MM.1S (cell line): ENCODE data around the gene DIS3L2.

Experiments
- DNase-seq: peaks from one replicate; pipeline ENCODE4 v3.0.0-alpha.2; 2015
- H2AFZ ChIP-seq: fragments of 300-600 bp; sonication (generic); 2 replicates; pipeline ENCODE4 v1.6.0; 2016; ENCODE audit warnings: antibody characterized with exemption, low read length
- H3F3A ChIP-seq: fragments of 300-600 bp; sonication (generic); 2 replicates; pipeline ENCODE4 v1.6.1; 2016; ENCODE audit warnings: mild to moderate bottlenecking, antibody characterized with exemption, low read length, moderate library complexity, mixed read lengths; ENCODE audit not compliant: insufficient read depth
- H3K27ac ChIP-seq: fragments of 300-600 bp; sonication (generic); 2 replicates; pipeline ENCODE4 v1.5.1; 2016; ENCODE audit warnings: mild to moderate bottlenecking, low read length
- H3K27me3 ChIP-seq: fragments of 300-600 bp; sonication (generic); replicated peaks from 2 replicates; pipeline ENCODE4 v1.6.0; 2016; ENCODE audit warnings: low read length; ENCODE audit not compliant: insufficient read depth
- H3K36me3 ChIP-seq: fragments of 300-600 bp; sonication (generic); replicated peaks from 2 replicates; pipeline ENCODE4 v1.6.1; 2016; ENCODE audit warnings: mild to moderate bottlenecking, low read length, mixed read lengths; ENCODE audit not compliant: insufficient read depth
- H3K4me1 ChIP-seq: fragments of 300-600 bp; sonication (generic); 2 replicates; pipeline ENCODE4 v1.6.1; 2016; ENCODE audit warnings: low read length, mixed read lengths
- H3K4me2 ChIP-seq: fragments of 300-600 bp; sonication (generic); 2 replicates; pipeline ENCODE4 v1.6.0; 2016; ENCODE audit warnings: low read depth, low read length
- H3K4me3 ChIP-seq: fragments of 300-600 bp; sonication (generic); 2 replicates; pipeline ENCODE4 v1.5.1; 2016; ENCODE audit warnings: low read length, mixed read lengths
- H3K79me2 ChIP-seq: fragments of 300-600 bp; sonication (generic); 2 replicates; pipeline ENCODE4 v1.6.1; 2016; ENCODE audit warnings: mixed run types, low read length, mixed read lengths
- H3K9ac ChIP-seq: fragments of 300-600 bp; sonication (generic); 2 replicates; pipeline ENCODE4 v1.6.1; 2016; ENCODE audit warnings: low read length, mixed read lengths
- H3K9me2 ChIP-seq: fragments of 300-600 bp; sonication (generic); replicated peaks from 2 replicates; pipeline ENCODE4 v1.6.1; 2016; ENCODE audit warnings: mild to moderate bottlenecking, low read length, mixed read lengths; ENCODE audit not compliant: insufficient read depth
- H3K9me3 ChIP-seq: fragments of 300-600 bp; sonication (generic); replicated peaks from 2 replicates; pipeline ENCODE4 v1.6.1; 2016; ENCODE audit warnings: mild to moderate bottlenecking, low read length, mixed read lengths; ENCODE audit not compliant: insufficient read depth
- H4K20me1 ChIP-seq: fragments of 300-600 bp; sonication (generic); 2 replicates; pipeline ENCODE4 v1.6.1; 2016; ENCODE audit warnings: mild to moderate bottlenecking, low read length, moderate library complexity, mixed read lengths; ENCODE audit not compliant: insufficient read depth
- EZH2 ChIP-seq: fragments of 300-600 bp; sonication (generic); optimal IDR thresholded peaks from 2 replicates; pipeline ENCODE3; 2017; ENCODE audit warnings: low read depth, mild to moderate bottlenecking, antibody characterized with exemption, low read length, mixed read lengths
- EZH2phosphoT487 ChIP-seq: fragments of 300-600 bp; sonication (generic); IDR thresholded peaks from 2 replicates; pipeline ENCODE4 v1.6.1; 2018; ENCODE audit warnings: antibody characterized with exemption, low read length
- TF ChIP-seq, protein P1 (sequence below): fragments of 300-600 bp; sonication (generic); IDR thresholded peaks from 2 replicates; pipeline ENCODE4 v1.5.1; 2016; ENCODE audit warnings: antibody characterized with exemption, low read length, mixed read lengths

Gene DIS3L2

DNA sequence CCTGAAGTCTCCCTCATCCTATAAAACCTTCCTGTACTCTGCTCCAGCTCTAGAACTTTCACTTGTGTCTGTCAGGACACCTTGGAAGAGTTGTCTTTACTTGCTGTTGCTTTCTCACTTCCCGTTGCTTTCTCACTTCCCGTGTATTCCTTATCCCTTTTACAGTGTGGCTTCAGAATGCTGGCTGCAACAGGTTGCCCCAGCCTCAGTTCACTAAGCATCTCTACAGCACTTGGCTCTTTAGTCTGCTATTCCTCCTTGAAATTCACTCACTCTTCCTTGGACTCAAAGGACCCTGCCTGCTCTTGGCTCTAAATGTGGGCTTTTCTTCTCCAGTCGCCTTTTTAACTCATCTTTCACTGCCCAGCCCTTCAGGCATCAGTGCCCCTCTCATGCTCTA is 254.5 kb downstream of the DIS3L2 start:
- no peaks in the 10 kb centered on the region for H3K36me3 ChIP-seq
- peaks cover 38% of the 10 kb centered on the region for H3K4me1 ChIP-seq
- TF ChIP-seq EZH2phosphoT487 = no peak
- no peak for TF ChIP-seq EZH2
- TF ChIP-seq, protein P1, sequence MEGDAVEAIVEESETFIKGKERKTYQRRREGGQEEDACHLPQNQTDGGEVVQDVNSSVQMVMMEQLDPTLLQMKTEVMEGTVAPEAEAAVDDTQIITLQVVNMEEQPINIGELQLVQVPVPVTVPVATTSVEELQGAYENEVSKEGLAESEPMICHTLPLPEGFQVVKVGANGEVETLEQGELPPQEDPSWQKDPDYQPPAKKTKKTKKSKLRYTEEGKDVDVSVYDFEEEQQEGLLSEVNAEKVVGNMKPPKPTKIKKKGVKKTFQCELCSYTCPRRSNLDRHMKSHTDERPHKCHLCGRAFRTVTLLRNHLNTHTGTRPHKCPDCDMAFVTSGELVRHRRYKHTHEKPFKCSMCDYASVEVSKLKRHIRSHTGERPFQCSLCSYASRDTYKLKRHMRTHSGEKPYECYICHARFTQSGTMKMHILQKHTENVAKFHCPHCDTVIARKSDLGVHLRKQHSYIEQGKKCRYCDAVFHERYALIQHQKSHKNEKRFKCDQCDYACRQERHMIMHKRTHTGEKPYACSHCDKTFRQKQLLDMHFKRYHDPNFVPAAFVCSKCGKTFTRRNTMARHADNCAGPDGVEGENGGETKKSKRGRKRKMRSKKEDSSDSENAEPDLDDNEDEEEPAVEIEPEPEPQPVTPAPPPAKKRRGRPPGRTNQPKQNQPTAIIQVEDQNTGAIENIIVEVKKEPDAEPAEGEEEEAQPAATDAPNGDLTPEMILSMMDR = no peak
- H3K9ac ChIP-seq = no peak overlapping the region
- H3K9me2 ChIP-seq = no peaks in the 10 kb centered on the region
- no peaks in the 10 kb centered on the region for H3K9me3 ChIP-seq
- H3K27ac ChIP-seq = no peak overlapping the region
- H3K4me3 ChIP-seq = no peak overlapping the region
- H3K27me3 ChIP-seq = no peaks in the 10 kb centered on the region
- H3K79me2 ChIP-seq = no peaks in the 10 kb centered on the region
- DNase-seq = no peak
- H3F3A ChIP-seq = peaks cover 7% of the 10 kb centered on the region; the same call in 1 of the 2 replicates
- H3K4me2 ChIP-seq = no peak overlapping the region
- no peaks in the 10 kb centered on the region for H4K20me1 ChIP-seq
- H2AFZ ChIP-seq = no peak overlapping the region

DNA sequence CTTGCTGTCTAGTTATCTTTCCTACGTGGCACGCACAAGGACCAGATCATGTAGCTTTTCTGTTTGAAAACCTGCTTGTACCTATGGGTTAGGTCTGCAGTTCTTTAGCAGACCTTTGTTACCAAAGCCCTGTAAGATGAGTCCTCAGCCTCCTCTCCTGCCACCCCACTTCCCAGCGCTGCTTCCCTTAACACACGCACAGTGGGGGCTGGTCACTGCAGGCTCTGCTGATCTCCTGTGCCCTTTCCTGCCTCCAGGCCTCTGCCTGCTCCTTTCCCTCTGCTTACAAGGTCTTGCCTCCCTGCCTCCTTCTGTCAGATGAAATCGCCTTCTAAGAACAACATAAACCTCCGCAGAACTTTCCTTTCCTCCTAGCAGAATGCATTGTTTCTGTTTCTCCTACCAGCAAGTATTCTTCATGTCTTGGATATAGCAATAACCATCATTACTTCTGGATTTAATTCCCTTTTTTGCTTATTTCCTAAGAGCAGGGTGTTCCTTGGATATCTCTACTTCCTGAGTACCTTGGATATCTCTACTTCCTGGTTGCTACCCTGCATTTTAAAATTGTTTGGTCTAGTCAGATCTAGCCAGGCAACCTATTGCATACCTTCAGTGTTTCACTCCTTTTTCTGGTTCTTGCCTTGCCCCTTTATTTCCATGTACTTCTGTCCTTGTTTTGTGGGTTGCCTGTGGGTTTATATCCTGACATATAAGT is 257.4 kb downstream of the DIS3L2 start:
- Histone ChIP-seq H3K79me2 (no peaks in the 10 kb centered on the region), H3K9me3 (no peaks in the 10 kb centered on the region), H3K27ac (peak overlapping the region; percentile 51; the same call in 1 of the 2 replicates), H3K9ac (no peak overlapping the region), H3K4me2 (peak overlapping the region; percentile 39), H3K9me2 (no peaks in the 10 kb centered on the region), H4K20me1 (no peaks in the 10 kb centered on the region), H3F3A (no peaks in the 10 kb centered on the region), H2AFZ (0 out of 2 replicates have a peak overlapping the region, but pooled peaks have one; percentile 58), H3K4me1 (peaks cover 17% of the 10 kb centered on the region), H3K36me3 (no peaks in the 10 kb centered on the region), H3K27me3 (no peaks in the 10 kb centered on the region), H3K4me3 (no peak overlapping the region)
- TF ChIP-seq EZH2phosphoT487 (no peak), EZH2 (no peak)
- TF ChIP-seq, protein P1 = no peak
- no peak for DNase-seq

- no peaks in the 10 kb centered on the region for H3K27me3 ChIP-seq
- H3K9me3 ChIP-seq = no peaks in the 10 kb centered on the region
- no peak overlapping the region for H3K4me3 ChIP-seq
- peak overlapping the region; percentile 51 for H3K27ac ChIP-seq
- H3K36me3 ChIP-seq = no peaks in the 10 kb centered on the region
- H3F3A ChIP-seq = no peaks in the 10 kb centered on the region
- no peaks in the 10 kb centered on the region for H3K79me2 ChIP-seq
- no peak for TF ChIP-seq EZH2phosphoT487
- H4K20me1 ChIP-seq = no peaks in the 10 kb centered on the region
- H3K9me2 ChIP-seq = no peaks in the 10 kb centered on the region
- H3K4me1 ChIP-seq = peaks cover 13% of the 10 kb centered on the region
- no peak overlapping the region for H3K9ac ChIP-seq
- peak; percentile 39 for DNase-seq
- peak overlapping the region; percentile 39 for H3K4me2 ChIP-seq
- peak overlapping the region; percentile 58 for H2AFZ ChIP-seq
Measured at GRCh38 chr2:232219496-232219870, 258.0 kb downstream of the DIS3L2 start.

GRCh38 chr2:232219932-232220331 is 258.4 kb downstream of the DIS3L2 start:
- no peaks in the 10 kb centered on the region for H3K9me2 ChIP-seq
- no peaks in the 10 kb centered on the region for H3F3A ChIP-seq
- no peaks in the 10 kb centered on the region for H3K36me3 ChIP-seq
- TF ChIP-seq, protein P1 = no peak
- TF ChIP-seq EZH2 = no peak
- TF ChIP-seq EZH2phosphoT487 = no peak
- peak overlapping the region; percentile 39; the same call in 1 of the 2 replicates for H3K4me2 ChIP-seq
- H4K20me1 ChIP-seq = no peaks in the 10 kb centered on the region
- H2AFZ ChIP-seq = no peak overlapping the region
- no peaks in the 10 kb centered on the region for H3K79me2 ChIP-seq
- no peaks in the 10 kb centered on the region for H3K9me3 ChIP-seq
- H3K4me1 ChIP-seq = peaks cover 13% of the 10 kb centered on the region
- no peaks in the 10 kb centered on the region for H3K27me3 ChIP-seq
- no peak for DNase-seq
- peak overlapping the region; percentile 51; the same call in 1 of the 2 replicates for H3K27ac ChIP-seq
- H3K4me3 ChIP-seq = no peak overlapping the region
- no peak overlapping the region for H3K9ac ChIP-seq
